ENCODE measurements around the gene CD96.
"Not testable (repeated sequence)": the region's sequence is repeated elsewhere in the genome, so short reads cannot be mapped to it uniquely, and the experiment has no call there.

The CD96 gene, protein sequence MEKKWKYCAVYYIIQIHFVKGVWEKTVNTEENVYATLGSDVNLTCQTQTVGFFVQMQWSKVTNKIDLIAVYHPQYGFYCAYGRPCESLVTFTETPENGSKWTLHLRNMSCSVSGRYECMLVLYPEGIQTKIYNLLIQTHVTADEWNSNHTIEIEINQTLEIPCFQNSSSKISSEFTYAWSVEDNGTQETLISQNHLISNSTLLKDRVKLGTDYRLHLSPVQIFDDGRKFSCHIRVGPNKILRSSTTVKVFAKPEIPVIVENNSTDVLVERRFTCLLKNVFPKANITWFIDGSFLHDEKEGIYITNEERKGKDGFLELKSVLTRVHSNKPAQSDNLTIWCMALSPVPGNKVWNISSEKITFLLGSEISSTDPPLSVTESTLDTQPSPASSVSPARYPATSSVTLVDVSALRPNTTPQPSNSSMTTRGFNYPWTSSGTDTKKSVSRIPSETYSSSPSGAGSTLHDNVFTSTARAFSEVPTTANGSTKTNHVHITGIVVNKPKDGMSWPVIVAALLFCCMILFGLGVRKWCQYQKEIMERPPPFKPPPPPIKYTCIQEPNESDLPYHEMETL

DNA sequence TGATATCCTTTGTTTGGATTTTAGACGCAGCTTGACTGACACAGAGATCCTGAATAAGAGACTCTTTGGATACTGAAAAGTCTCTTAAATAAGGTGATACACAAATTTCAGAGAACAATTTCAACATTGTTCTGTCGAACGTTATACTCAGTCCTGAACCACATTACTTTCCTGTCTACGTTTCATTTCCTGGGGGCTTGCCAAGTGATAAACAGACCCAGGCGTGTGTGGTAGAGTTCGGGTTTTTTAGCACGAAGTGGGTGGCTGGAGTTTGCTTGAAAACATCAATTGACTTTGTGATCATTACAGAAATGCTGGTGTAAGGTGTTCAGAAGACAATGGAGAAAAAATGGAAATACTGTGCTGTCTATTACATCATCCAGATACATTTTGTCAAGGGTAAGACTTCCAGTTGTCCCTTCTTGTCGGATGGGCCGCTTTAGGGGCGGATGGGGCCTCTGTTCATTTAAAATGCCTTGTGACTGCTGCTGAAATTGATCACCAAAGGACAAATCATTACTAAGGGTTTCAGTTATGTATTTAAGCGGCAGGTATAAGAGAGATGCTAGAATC, at the start of gene CD96:
TSS of gene CD96 (plus strand) at position 287 of the 573 bp plus-strand sequence. CDS start at position 339, 52 bp downstream.
- DNase-seq (ENCODE audit: low spot score) = no peak

DNA sequence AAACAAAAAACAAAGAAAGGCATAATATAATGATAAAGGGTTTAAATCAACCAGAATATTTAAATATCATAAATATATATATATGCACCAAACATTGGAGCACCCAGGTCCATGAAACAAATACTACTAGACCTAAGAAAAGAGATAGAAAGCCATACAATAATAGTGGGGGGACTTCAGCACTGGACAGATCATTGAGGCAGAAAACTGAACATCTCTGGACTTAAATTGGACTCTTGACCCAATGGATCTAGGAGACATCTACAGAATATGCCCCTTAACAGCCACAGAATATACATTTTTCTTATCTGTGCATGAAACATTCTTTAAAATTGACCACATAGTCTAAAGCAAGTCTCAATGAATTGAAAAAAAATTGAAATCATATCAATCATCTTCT, 48.7 kb upstream of the CD96 start:
- DNase-seq (ENCODE audit: low spot score) = no peak

DNA sequence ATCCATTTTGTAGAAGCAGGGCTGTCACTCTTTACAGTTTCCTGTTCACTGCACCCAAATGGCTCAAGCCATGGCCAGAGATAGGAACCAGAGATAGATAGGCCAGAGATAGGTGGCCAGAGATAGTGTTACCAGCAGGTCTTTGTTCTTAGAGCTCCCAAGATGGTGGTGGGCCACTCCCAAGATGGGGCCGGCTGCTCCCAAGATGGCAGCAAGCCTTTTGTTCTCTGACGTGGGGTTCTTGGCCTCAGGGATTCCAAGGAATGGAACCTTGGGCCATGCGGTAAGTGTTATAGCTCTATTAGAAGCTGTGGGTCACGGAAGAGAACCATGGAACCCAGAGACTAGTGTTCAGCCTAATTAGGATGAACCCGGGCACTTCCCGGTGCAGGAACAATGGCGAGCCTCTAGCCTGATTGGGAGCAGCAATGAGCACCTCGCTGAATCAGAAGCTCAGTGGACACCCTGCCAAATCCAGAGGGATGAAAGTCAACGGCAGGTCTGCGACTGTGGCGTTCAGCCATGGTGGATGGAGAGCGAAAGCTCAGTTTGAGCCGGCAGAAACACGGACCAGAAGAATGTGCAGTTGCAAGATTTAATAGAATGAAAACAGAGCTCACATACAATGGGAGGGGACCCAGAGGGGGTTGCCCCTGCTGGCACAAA, 45.0 kb upstream of the CD96 start:
- DNase-seq (ENCODE audit: low spot score) = no peak

DNA sequence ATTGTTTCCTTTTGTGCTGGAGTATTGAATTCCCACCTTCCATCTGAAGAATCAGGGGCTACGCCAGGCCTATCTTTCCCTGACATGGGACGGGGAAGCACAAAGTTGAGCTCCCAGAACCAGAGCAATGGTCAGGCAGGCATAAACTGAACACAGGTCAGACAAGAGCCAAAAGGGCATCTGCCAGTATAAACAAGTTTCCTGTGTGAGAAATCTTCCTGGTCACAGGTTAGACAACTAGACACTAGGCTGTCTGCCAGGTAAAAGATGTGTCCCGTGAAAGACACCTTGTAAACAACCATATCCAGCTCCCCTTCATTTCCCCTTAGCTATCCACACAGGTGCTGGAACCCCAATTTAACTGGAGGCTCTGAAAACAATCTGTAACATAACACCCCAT, 44.0 kb upstream of the CD96 start:
- DNase-seq (ENCODE audit: low spot score) = no peak

DNA sequence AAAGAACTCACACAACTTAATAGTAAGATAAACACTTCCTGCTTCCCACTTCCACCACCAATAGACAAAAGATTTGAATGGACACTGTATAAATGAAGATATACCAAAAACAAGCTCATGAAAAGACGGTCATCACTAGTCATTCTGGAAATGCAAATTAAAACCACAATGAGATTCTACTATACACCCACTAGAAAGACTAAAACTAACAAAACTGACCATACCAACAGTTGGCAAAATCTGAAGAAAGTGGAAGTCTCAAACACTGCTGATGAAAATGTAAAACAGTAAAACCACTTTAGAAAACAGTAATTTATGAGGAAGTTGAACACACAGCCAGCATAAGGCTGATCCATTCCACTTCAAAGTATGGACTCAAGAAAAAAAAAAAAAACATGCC, 35.6 kb upstream of the CD96 start:
- no peak for DNase-seq (ENCODE audit: low spot score)

DNA sequence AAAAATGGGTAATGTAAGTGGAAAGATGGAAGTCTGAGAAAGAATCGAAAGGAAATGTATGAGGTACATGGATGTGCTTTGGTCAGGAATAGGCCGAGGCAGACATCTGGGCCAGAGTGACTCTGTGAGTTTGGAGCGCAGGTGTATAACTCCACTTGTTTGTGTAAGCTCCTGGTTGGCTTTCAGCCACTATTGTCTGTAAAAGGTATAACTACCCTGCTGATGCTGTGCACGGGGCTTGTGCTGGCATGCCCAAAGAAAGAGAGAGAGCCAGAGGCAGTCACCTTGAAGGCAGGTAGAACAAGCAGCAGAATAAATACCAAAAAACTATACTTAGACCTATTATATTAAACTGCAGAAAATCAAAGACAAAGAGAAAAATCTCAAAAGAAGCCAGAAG, 32.7 kb upstream of the CD96 start:
- no peak for DNase-seq (ENCODE audit: low spot score)

DNA sequence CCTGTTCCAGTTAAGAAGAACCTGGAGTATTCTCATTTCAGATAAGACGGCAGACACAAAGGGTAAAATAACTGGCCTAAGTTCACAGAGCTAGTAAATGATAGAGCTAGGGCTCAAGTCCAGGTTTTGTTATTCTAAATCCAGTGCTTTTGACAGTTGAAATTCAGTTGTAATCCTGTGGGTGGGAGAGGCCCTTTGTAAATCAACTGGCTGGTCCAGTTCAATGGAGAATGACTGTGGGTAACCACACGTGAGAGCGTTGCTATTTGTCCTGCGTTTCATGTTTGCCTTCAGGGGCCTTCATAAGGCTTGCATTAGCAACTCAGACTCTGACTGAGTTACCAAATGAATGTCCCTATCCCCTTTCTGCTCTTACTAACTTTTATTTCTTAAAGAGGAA, 24.2 kb upstream of the CD96 start:
- DNase-seq (ENCODE audit: low spot score) = no peak

DNA sequence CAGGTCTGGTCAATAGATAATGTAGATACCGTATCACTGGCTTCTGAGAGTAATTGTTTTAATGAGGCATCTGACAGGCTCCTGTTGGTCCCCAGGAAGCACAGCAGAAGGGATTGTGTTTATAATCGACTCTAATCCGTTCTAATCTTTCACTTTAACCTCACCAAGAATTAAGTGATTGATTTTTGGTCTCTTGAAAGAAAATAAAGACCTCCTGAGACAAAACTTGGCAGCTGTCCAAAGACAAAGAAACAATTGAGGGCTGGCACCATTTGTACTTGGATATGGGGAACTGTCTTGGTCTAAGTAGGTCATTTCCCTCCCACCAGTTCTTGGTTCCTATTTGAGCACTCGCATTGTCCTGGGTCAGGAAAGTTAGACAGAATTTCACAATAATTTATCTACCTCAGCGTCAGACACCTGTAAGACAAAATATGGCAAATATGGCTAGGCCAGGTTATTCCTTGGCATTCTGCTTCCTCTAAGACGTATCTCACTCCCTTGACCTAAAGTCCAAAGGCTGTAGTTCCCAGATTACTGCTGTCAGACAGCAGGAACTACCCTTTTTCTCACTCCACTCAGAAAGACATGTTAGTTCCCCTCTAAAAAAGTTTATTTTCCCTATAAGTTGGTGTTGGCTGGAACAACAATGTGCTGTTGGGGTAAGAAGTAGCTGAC, 22.7 kb upstream of the CD96 start:
- DNase-seq (ENCODE audit: low spot score) = no peak

DNA sequence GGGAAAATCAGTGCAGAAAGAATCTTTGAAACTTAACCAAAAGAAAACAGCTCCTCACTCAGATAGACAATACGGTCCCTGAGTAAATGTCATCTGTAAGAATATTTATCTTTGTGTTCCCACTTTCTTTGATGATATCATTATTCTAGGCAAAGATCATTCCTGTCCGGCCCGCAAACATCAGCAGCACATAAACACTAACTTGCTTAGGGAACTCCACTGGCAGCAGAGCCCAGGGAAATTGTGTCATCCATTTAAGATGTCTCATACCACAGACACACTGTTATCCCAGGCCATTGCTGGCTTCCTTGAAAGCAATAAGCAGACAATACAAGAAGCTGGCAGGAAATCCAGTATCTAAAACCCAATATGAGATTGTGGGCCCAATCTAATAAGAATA, 20.1 kb upstream of the CD96 start:
- no peak for DNase-seq (ENCODE audit: low spot score)

DNA sequence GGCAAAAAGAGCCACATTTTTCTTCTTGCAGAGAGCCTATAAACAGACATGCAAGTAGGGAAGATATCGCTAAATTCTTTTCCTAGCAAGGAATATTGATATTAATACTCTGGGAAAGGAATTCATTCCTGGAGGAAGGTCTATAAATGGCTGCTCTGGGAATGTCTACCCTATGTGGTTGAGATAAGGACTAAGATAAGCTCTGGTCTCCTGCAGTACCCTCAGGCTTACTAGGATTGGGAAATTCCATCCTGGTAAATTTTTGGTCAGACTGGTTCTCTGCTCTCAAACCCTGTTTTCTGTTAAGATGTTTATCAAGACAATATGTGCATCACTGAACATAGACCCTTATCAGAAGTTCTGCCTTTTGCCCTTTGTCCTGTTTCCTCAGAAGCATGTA, 17.5 kb upstream of the CD96 start:
- not testable (repeated sequence) for DNase-seq (ENCODE audit: low spot score)

DNA sequence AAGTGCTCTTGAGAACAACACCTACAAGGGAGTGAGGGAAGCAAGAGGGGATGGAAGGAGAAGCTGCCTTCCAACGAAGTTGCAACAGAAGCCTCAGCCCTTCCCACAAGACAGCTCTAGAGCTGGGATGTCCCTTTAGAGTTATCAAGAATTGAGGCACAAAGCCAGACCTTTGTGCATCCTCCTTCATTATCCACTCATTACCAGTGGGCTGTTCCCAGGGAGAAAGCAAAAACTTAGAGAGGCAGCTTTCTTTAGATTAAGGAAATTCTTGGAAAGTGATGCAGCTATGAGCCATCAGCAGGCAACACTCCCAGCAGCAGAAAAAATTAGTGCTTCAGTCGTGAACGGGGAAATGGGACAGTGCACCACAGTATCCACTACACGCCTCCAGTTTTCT, 10.6 kb upstream of the CD96 start:
- no peak for DNase-seq (ENCODE audit: low spot score)

DNA sequence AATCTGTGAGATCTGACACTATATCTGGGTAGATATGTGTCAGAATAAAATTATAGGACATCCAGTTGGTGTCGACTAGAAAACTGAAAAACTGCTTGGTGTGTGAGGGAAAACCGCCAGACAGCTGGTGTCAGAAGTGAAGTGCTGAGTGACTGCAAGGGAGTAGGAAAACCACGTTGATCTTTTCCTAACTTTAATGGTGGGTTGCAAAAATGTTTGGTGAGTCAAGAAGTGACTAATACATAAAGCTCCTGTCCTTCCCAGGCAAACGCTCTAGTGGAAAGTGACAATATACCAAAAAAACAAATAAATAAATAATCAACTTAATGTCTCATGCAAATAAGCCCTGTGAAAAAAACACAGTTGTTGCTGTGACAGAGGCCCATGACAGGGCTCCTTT, 7.3 kb upstream of the CD96 start:
- no peak for DNase-seq (ENCODE audit: low spot score)

DNA sequence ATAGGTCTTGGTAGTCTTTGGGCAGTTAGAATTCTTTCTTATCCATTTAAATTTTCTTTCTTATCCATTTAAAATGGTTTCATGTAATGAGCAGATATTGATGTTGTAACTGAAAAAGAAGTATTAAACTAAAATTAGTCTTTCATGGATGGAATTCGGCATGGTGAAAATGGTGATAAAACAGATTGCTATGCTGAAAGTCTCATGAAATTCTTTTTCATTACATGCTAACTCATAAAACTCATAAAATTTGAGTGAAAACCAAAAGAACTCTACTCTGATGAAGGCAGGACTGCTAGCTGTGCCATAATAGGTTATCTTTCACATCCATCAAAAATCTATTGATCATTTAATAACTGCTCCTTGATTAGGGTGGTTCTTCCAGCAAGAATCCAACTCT, 3.9 kb upstream of the CD96 start:
- DNase-seq (ENCODE audit: low spot score) = no peak

DNA sequence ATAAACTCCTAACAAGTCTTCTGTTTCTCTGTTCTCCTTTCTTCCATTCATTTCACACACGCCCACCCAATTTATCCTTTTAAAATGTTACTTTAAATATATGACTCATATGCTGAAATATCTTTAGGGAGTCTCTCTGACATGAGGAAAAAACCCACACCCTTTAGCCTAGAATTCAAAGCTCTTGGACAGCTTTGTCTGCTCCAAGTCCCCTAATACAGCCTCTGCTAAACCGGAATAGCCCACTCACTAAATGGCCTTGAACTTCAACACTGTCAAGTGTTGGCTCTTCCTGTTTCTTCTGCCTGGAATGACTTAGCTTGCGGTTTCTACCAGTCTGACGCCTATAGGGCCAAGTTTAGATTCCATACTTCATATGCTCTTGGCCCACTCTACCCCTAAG, 3.3 kb upstream of the CD96 start:
- no peak for DNase-seq (ENCODE audit: low spot score)

DNA sequence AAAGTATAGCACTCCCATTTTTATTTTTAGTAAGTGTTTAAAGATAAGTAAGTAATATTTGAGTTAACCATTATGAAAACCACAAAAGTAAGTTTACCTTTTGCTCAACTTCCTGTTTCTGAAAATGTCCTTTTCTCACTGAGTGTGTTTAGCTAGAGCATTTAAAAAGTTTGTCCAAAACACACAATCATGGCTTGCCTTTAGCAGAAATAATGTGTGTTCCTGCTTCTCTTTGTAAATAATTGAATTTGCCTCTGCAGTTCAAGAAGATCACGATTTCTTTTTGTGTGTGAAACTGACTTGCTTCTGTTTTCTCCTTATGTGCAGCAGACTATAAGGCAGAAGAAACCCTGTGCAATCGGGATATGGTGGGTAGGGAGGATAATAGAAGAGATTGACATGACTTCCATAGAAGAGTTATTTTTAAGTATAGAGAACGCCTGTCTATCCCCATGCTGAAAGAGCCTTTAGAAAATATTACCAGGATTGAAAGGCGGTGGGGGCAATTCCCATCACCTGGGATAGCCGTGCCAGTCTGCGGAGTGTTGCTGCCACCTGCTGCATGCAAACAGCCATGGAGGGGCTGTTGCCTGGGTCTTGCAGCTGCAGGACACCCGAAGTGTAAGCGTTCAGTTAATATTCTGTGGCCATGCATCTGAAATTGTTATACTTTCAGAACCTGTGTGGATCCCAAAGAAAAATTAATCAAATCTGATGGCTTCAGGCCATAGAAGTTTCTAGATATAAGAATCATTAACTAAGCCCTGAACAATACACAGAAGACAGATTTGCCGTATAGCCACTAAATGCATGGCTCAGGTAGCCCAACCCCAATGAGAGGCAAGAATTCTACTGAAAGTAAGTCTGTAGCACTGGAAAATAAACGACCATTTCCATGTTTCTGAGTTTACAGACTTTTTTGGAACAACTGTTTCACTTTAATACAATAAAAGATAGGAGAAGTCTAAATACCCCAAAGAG, 2.4 kb upstream of the CD96 start:
- no peak for DNase-seq (ENCODE audit: low spot score)

DNA sequence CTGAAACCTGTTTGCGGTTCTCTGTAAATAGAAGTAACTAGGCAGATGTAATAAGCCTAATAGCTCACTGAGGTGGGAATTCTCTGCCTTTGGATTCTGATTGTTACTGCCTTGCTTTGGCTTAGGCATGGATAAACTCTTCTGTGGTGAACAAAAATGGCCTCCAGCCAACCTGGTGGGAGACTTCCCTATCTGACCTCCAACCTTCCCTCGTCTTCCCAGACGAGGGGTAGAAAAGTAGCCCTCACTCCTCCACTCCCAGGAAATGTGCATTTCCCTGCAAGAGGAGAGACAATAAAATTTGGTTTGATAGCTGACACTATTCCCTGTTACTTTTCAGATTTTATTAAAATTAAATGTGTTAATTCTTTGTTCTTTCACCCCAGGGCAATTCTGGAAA, 606 bp upstream of the CD96 start:
- no peak for DNase-seq (ENCODE audit: low spot score)

DNA sequence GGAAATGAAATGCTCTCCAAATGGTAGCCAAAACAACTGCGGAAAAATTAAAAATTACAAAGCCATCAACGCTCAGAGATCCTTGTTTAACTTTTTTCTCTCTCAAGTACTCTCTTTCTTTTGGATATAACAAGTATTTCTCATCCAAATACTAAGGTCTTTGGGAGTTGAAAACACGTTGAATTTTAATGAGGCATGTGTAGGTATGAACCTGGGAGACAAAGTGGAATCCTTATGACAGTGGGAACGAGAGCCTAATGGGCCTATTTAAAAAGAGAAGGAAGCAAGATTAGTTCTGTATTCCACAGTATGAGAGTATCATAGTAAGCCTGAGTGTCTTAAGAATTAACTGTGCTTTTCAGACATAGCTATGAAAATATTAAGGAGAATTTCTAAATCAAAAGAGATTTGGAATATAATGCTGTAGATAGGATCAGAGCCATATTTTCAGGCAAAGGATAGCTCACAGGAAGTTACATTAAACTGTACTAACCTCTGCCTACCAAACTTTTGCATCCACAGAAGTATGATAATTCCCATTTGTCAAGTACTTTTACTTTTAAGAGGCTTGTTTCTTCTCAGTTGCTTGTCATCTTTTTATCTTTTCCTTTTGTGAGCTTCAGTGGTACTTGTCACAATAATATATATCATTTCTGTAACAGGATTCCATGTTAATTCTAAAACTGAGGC, 759 bp downstream of the CD96 start:
- DNase-seq (ENCODE audit: low spot score) = no peak

DNA sequence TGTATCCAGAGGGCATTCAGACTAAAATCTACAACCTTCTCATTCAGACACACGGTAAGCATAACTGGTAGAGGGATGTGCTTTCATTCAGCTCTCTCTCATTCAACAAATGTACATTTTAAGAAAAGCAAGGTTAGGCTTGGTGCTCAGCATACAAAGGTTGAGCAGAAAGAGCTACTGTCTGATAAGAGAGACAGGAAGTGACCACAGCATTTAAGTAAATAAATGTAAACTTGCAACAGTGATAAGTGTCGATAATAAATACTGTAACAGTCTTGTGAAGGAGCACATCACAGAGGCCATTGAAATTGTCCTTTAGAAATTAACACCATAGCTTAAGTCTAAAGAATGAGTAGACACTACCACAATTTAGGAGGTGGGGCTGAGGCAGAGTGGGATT, 3.4 kb downstream of the CD96 start:
- no peak for DNase-seq (ENCODE audit: low spot score)

DNA sequence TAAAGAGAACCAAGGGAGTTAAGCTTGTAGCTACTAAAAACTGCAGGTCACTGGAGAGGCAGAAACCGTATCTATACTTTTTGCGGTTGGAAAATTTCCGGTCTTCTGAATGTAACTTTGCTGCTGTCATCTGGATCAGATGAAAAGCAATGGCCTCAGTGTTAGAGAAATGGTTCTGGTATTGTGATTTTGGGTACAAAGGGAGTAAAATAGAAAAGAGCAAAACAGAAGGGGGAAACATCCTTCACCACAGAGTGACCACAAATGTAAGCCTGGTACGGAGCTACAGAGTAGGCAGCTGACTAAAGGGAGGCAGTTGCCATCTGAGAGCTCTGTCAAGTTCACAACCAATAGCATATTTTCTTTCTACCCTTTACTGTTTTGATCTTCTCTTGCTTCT, 5.6 kb downstream of the CD96 start:
- DNase-seq (ENCODE audit: low spot score) = no peak

DNA sequence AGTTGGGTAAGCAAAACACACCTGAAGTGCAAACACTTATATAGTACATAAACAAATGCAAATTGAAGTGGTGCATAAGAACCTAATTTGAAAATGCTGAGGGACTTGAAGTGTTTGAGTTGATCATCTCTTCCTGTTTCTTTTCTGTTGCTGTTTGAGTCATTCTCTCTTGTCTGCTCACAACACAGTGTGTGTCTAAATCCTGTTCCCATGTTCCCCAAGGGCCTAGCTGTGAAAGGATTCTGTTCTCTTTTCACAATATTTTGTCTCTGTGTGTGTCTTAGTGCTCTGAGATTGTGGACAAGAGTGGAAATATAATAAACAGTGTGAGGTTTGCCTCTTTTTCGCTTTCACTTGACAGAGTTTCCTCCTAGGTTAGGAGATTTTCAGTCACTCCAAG, 6.1 kb downstream of the CD96 start:
- DNase-seq (ENCODE audit: low spot score) = no peak

DNA sequence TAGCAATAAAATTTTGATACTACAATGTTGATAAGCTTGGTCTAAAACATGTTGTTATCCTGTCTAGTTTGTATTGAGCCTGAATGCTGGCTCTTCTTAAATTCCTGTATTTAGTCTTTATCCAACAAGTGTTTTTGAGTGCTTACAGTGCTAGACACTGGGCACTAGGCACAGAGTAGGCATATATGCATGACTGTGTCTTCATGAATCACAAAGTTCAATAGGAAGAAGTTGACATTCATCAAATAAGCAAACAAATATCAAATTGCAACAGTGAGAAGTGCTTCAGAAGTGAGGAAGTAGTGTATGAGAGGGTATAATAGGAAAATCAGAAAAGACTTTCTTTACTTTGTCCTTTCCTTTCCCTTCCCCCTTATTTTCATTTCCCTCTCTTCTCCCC, 6.8 kb downstream of the CD96 start:
- DNase-seq (ENCODE audit: low spot score) = no peak

All from kidney capillary endothelial cell (primary cell).